K562 (cell line): ENCODE measurements around the gene GSTA4. TPM values are rescaled to one million over a fixed set of nuclear protein-coding genes. Genes with fewer than 3 reads are reported as not detected.
"Not testable (repeated sequence)": the region's sequence is repeated elsewhere in the genome, so short reads cannot be mapped to it uniquely, and the experiment has no call there.

Source experiments
- BRF2 ChIP-seq: IDR thresholded peaks from 3 replicates; pipeline ENCODE4 v1.6.1; 2011; ENCODE audit warnings: borderline replicate concordance, mild to moderate bottlenecking; ENCODE audit not compliant: insufficient read length, insufficient read depth
- CCNT2 ChIP-seq: IDR thresholded peaks from 2 replicates; pipeline ENCODE4 v1.6.1; 2011; ENCODE audit warnings: borderline replicate concordance, low read depth, mild to moderate bottlenecking, moderate library complexity, mixed read lengths, low read length; ENCODE audit not compliant: insufficient read length; ENCODE audit errors: extremely low read depth
- CREB5 ChIP-seq: fragments of 250-450 bp; sonication (Bioruptor Pico); IDR thresholded peaks from 2 replicates; pipeline ENCODE4 v1.5.0; 2020; ENCODE audit warnings: mild to moderate bottlenecking
- DMBX1 ChIP-seq: fragments of 250-450 bp; sonication (Bioruptor Pico); IDR thresholded peaks from 2 replicates; pipeline ENCODE4 v1.8.0; 2022; ENCODE audit warnings: inconsistent platforms, mild to moderate bottlenecking, moderate library complexity, borderline replicate concordance
- EP300 ChIP-seq: IDR thresholded peaks from 2 replicates; pipeline ENCODE4 v1.6.1; 2012; ENCODE audit warnings: low read length, improper control_type of control experiment
- GABPA ChIP-seq: fragments of 200-800 bp; sonication (Bioruptor generic); conservative IDR thresholded peaks from 2 replicates; pipeline ENCODE4 v1.6.1; 2016; ENCODE audit warnings: low read depth, missing genetic modification characterization, missing compliant biosample characterization
- HDAC3 ChIP-seq: fragments of 450-650 bp; IDR thresholded peaks from 2 replicates; pipeline ENCODE4 v1.6.1; 2018; ENCODE audit warnings: borderline replicate concordance, mild to moderate bottlenecking, moderate library complexity; ENCODE audit not compliant: partially characterized antibody
- HMGN3 ChIP-seq: IDR thresholded peaks from 2 replicates; pipeline ENCODE4 v1.6.1; 2011; ENCODE audit warnings: borderline replicate concordance, low read depth, mild to moderate bottlenecking, mixed read lengths, low read length; ENCODE audit not compliant: insufficient read length; ENCODE audit errors: extremely low read depth
- ID3 ChIP-seq, 2 experiments: fragments of 250-450 bp in 1 of 2; fragments of 450-650 bp in 1 of 2; sonication (Bioruptor Pico) in 1 of 2; IDR thresholded peaks; 2 replicates each; pipeline versions ENCODE4 v1.6.1 to v1.8.0; 2016 to 2021; ENCODE audit warnings: mild to moderate bottlenecking in 2 of 2, moderate library complexity in 2 of 2, missing compliant biosample characterization in 1 of 2, missing genetic modification characterization in 1 of 2
- NBN ChIP-seq: fragments of 450-650 bp; IDR thresholded peaks from 2 replicates; pipeline ENCODE4 v1.6.1; 2016; ENCODE audit warnings: low read depth, mild to moderate bottlenecking
- PKNOX1 ChIP-seq: fragments of 450-650 bp; IDR thresholded peaks from 2 replicates; pipeline ENCODE4 v1.6.1; 2016
- POLR2A ChIP-seq: fragments of 450-650 bp; conservative IDR thresholded peaks from 2 replicates; pipeline ENCODE4 v1.6.1; 2016
- RAD21 ChIP-seq, 2 experiments: fragments of 250-450 bp in 1 of 2; fragments of 450-650 bp in 1 of 2; sonication (Bioruptor Pico) in 1 of 2; formaldehyde crosslinking in 1 of 2; IDR thresholded peaks in 1 of 2; conservative IDR thresholded peaks in 1 of 2; 2 replicates each; pipeline versions ENCODE4 v1.4.0 to v1.8.0; 2020 to 2022; ENCODE audit warnings: mild to moderate bottlenecking in 2 of 2, moderate library complexity in 1 of 2
- RCOR1 ChIP-seq, 2 experiments: IDR thresholded peaks; 2 replicates each; pipeline ENCODE4 v1.6.1; 2012; ENCODE audit warnings: low read depth in 2 of 2, low read length in 2 of 2, borderline replicate concordance in 1 of 2, improper control_type of control experiment in 1 of 2
- SNAPC5 ChIP-seq: fragments of 250-450 bp; sonication (Bioruptor Pico); IDR thresholded peaks from 2 replicates; pipeline ENCODE4 v1.8.0; 2021; ENCODE audit warnings: moderate library complexity, mild to moderate bottlenecking, inconsistent platforms
- SOX6 ChIP-seq: fragments of 450-650 bp; IDR thresholded peaks from 2 replicates; pipeline ENCODE4 v1.6.1; 2014; ENCODE audit warnings: mild to moderate bottlenecking
- TOE1 ChIP-seq, 2 experiments: fragments of 450-650 bp in 1 of 2; sonication (generic) in 1 of 2; formaldehyde crosslinking in 1 of 2; IDR thresholded peaks; 2 replicates each; pipeline versions ENCODE4 v1.7.1 to v1.8.0; 2016 to 2022; ENCODE audit warnings: borderline replicate concordance in 2 of 2, mild to moderate bottlenecking in 2 of 2, antibody characterized with exemption in 1 of 2, inconsistent platforms in 1 of 2, low read depth in 1 of 2, missing genetic modification reagents in 1 of 2, moderate library complexity in 1 of 2
- ZBTB9 ChIP-seq: fragments of 450-650 bp; formaldehyde crosslinking; IDR thresholded peaks from 2 replicates; pipeline ENCODE4 v1.4.0; 2020; ENCODE audit warnings: mild to moderate bottlenecking, moderate library complexity
- ZNF134 ChIP-seq: fragments of 250-450 bp; sonication (Bioruptor Pico); conservative IDR thresholded peaks from 2 replicates; pipeline ENCODE4 v1.4.0; 2020
- polyA plus RNA-seq, 8 experiments: library from polyadenylated mRNA; depleted of rRNA in 4 of 8; stranded (reverse) in 5 of 8; unstranded in 3 of 8; fragments of >200 nt; fragmentation: Nextera tagmentation in 2 of 8; fragmentation: Illumina TruSeq in 1 of 8; extraction: Ambion mirVana in 2 of 8; extraction: Trizol in 1 of 8; gene quantifications; 2 replicates each; pipeline versions ENCODE4 v1.2.1 to v1.2.3, GENCODE V29; 2011 to 2014; ENCODE audit warnings: inconsistent platforms in 1 of 8, missing spikeins in 1 of 8
- total RNA-seq, 7 experiments: library from RNA; depleted of rRNA in 6 of 7; stranded (reverse); fragments of >200 nt in 6 of 7; fragmentation: Illumina TruSeq in 2 of 7; extraction: Trizol in 2 of 7; gene quantifications; 2 replicates each; pipeline versions ENCODE4 v1.2.1 to v1.2.3, GENCODE V29; 2011 to 2021; ENCODE audit warnings: low replicate concordance in 1 of 7

The GSTA4 gene
- total and polyA plus RNA-seq, 9 of the 15 experiments (the other 6 are each of a cell fraction or from before 2014, with no cell fraction given): 0.89 to 4.0 (median 2.0) TPM

- TF ChIP-seq GABPA (tag) (peak; percentile 59; the same call in 1 of the 2 replicates), PKNOX1 (peak; percentile 87), CREB5 (peak; percentile 76; the same call in 1 of the 2 replicates), ID3 (tag; IDR thresholded peaks at IDR 0.05) (peak; percentile 83), BRF2 (peak; percentile 91), HDAC3 (peak; percentile 41), RCOR1 (IDR thresholded peaks at IDR 0.05; ENCODE audit: borderline replicate concordance in 1 of 2, low read depth in 2 of 2, low read length in 2 of 2) (peak in 1 of 2 experiments; percentile 65; a peak in 1 of 4 replicates), EP300 (peak; percentile 20; the same call in 1 of the 2 replicates), DMBX1 (0 out of 2 replicates have a peak, but pooled peaks have one; percentile 49), NBN (peak; percentile 83), ZNF134 (0 out of 2 replicates have a peak, but pooled peaks have one; percentile 36), RAD21 (CRISPR knock-in tag; conservative IDR thresholded peaks at IDR 0.05 in 1 of 2, IDR thresholded peaks at IDR 0.05 in 1 of 2) (peak; percentile 77 to 80), ZBTB9 (peak; percentile 85; the same call in 1 of the 2 replicates), TOE1 (IDR thresholded peaks at IDR 0.05; ENCODE audit: borderline replicate concordance) (peak; percentile 75; the same call in 1 of the 2 replicates), SNAPC5 (CRISPR knock-in tag) (peak; percentile 97), SOX6 (peak; percentile 58), CCNT2 (peak; percentile 46), POLR2A (peak; percentile 81), HMGN3 (peak; percentile 60)
- TF ChIP-seq ID3 (CRISPR knock-in tag; IDR thresholded peaks at IDR 0.05); TOE1 (CRISPR knock-in tag; IDR thresholded peaks at IDR 0.05; ENCODE audit: borderline replicate concordance, low read depth): not testable (repeated sequence)
Measured at GRCh38 chr6:52995089-52995912, at the start of gene GSTA4 (continued).
